BLaER1 (cell line): ENCODE measurements around the gene KLC4.
A peak's percentile ranks its signal among the peaks of the same experiment; 100 is the strongest.
"Not testable (repeated sequence)": the region's sequence is repeated elsewhere in the genome, so short reads cannot be mapped to it uniquely, and the experiment has no call there.

Experiments used
- H3K27ac ChIP-seq: shearing (Covaris generic); formaldehyde crosslinking; 2 replicates; pipeline ENCODE4 v1.8.1; 2022
- H3K27me3 ChIP-seq: shearing (Covaris generic); formaldehyde crosslinking; 2 replicates; pipeline ENCODE4 v1.8.1; 2022
- H3K36me3 ChIP-seq: shearing (Covaris generic); formaldehyde crosslinking; 2 replicates; pipeline ENCODE4 v1.8.1; 2022
- H3K4me1 ChIP-seq: shearing (Covaris generic); formaldehyde crosslinking; 2 replicates; pipeline ENCODE4 v1.8.1; 2022
- H3K4me2 ChIP-seq: shearing (Covaris generic); formaldehyde crosslinking; 2 replicates; pipeline ENCODE4 v1.8.1; 2022
- H3K4me3 ChIP-seq: shearing (Covaris generic); formaldehyde crosslinking; 2 replicates; pipeline ENCODE4 v1.8.1; 2022
- H3K9ac ChIP-seq: shearing (Covaris generic); formaldehyde crosslinking; 2 replicates; pipeline ENCODE4 v1.8.1; 2022
- H3K9me3 ChIP-seq: shearing (Covaris generic); formaldehyde crosslinking; 2 replicates; pipeline ENCODE4 v1.8.1; 2022
- H4K20me1 ChIP-seq: shearing (Covaris generic); formaldehyde crosslinking; 2 replicates; pipeline ENCODE4 v1.8.1; 2022
- Cebpa-rat ChIP-seq: shearing (Covaris generic); IDR thresholded peaks from 2 replicates; pipeline ENCODE4 v1.8.1; 2022

The KLC4 gene

DNA sequence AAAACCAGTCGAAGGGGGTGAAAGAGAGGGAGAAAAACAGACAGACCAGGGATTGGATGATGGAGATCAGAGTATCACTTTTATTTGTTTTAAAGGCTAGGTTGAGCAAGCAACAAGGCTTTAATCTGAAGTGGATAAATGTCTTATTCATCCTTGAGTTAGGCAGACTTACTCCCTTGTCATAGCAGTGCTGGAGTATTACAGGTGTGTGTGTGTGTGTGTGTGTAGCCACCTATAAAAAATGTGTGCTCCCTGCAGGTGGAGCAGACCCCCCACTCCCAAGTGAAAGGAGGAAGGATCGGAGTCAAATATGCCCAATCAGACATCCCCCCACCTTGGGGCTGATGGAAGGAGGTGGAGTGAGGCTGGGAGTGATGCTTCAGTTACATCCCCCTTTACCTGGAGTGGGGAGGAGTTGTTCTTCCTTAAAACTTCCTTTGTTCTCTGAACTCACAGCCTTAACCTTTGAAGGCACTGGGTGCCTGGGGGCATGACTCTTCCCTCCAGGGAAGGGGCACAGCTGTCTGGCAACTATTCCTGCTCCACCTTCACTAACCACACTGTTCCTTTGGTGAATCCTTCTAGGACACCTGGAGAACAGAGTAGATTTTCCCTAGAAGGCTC is 43.9 kb downstream of the KLC4 start:
- H3K4me2 ChIP-seq: no peak overlapping the region
- peaks cover 9% of the 10 kb centered on the region; the same call in 1 of the 2 replicates for H3K36me3 ChIP-seq
- H3K4me1 ChIP-seq: peaks cover 5% of the 10 kb centered on the region
- H3K4me3 ChIP-seq: no peak overlapping the region
- no peak for TF ChIP-seq Cebpa-rat
- H3K27me3 ChIP-seq: no peaks in the 10 kb centered on the region
- H4K20me1 ChIP-seq: peaks cover 57% of the 10 kb centered on the region
- H3K9me3 ChIP-seq: no peaks in the 10 kb centered on the region
- no peak overlapping the region for H3K9ac ChIP-seq
- no peak overlapping the region for H3K27ac ChIP-seq

DNA sequence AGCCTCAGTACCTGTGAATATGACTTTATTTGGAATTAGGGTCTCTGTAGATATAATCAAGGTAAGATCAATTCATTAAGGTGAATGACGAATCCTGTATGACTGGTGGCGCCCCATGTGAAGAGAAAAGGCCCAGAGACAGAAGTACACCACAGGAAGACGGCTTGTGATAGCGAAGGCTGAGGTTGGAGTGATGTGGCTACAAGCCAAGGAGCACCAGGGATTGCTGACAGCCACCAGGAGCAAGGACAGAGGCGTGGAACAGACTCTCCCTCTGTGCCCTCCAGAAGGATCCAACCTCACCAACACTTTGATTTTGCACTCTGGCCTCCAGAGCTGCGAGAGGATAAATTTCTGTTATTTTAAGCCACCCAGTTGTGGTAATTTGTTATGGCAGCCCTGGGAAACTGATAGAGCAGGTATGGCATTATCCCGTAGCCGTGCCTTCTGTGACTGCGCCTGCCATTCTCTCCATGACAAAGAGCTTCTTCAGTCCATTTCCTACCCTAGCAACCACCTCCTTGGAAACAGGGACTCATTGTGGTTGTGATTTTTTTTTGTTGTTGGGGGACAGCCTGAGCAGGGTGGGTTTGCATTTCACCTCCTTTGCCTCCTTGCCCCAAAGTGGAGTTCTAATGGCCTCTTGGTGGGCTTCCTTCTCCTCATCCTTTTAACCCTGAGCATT is 46.2 kb downstream of the KLC4 start:
- Histone ChIP-seq H3K9ac (no peak overlapping the region), H3K4me1 (no peaks in the 10 kb centered on the region), H3K4me3 (no peak overlapping the region), H3K4me2 (no peak overlapping the region), H3K36me3 (peaks cover 12% of the 10 kb centered on the region; the same call in 1 of the 2 replicates), H3K9me3 (no peaks in the 10 kb centered on the region), H3K27me3 (no peaks in the 10 kb centered on the region), H4K20me1 (peaks cover 64% of the 10 kb centered on the region), H3K27ac (no peak overlapping the region)
- no peak for TF ChIP-seq Cebpa-rat

DNA sequence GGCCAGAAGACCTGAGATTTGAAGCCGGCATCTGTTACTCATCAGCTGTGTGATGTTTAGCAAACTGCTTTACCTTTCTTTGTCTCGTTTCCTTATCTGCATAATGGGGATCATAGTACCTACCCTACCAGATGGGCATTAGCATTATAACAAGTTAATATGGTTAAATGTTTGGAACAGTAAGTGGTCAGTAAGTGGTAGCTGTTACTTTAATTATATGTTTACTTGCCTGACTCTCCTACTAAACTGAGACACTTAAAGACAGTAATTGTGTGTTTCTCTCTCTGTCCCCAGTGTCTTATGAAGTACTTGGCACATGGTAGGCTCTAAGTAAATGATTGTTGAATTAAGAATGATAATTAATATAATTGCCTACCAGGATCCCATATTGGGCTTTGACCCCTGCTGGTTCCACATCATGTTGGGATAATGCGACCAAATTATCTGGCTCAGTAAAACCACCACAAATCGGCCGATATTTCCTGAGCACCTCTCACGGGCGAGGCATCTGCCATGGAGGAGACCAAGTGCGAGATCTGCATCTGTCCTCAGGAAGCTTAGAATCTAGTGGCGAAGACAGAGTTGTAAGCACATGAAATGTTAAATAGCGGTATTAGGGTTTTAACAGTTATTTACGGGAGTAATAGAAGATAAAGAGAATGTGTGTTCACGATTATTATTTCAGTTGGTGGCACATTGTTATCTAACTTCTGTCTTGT is 48.1 kb downstream of the KLC4 start:
- H3K27ac ChIP-seq: no peak overlapping the region
- peaks cover 61% of the 10 kb centered on the region for H4K20me1 ChIP-seq
- no peak overlapping the region for H3K9ac ChIP-seq
- no peaks in the 10 kb centered on the region for H3K27me3 ChIP-seq
- H3K36me3 ChIP-seq: peaks cover 12% of the 10 kb centered on the region; the same call in 1 of the 2 replicates
- H3K9me3 ChIP-seq: no peaks in the 10 kb centered on the region
- peaks cover 2% of the 10 kb centered on the region for H3K4me1 ChIP-seq
- no peak overlapping the region for H3K4me2 ChIP-seq
- TF ChIP-seq Cebpa-rat: no peak
- H3K4me3 ChIP-seq: no peak overlapping the region

DNA sequence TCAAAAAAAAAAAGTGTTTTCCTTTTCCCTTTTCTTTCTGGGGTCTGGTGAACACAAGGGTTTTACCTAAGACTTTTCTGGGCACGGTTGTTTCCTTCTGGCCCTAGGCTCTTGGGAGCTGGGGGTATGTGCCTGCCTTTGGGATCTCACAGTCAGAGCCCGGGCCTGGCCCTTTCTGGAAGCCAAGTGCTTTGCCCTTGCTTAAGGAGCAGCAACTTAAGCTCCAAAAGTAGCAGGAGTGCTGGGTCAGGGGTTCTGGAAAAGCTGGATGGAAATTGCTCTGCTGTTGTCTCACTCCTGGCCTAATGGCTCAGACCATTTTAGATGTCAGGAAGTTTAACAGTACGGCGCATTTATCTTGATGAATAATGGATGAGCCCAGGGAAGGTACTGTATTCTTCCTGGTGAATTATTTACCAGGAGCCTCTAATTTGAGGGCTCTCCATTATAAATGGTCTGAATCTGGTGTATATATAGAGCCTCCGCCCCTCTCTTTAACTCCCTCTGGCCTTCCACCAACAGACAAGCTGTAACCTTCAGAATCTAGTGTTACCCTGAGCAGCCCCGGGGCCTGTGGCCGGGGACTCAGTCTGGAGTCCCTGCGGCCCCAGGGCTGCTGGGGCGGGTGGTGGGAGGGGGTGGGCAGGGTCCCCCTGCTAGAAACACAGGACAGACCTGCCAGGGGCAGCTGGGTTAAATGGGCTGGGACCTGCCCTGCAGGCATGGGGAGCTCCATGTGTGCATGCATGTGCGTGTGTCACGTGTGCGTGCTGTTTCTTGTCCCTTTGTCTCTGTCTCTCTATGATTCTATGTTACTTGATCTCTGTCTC is 54.2 kb downstream of the KLC4 start:
- peaks cover 15% of the 10 kb centered on the region for H4K20me1 ChIP-seq
- peak overlapping the region; percentile 84 for H3K27ac ChIP-seq
- no peaks in the 10 kb centered on the region for H3K9me3 ChIP-seq
- H3K4me3 ChIP-seq: no peak overlapping the region
- H3K27me3 ChIP-seq: no peaks in the 10 kb centered on the region
- H3K9ac ChIP-seq: peak overlapping the region; percentile 73
- TF ChIP-seq Cebpa-rat: no peak
- H3K4me1 ChIP-seq: peaks cover 44% of the 10 kb centered on the region
- peaks cover 8% of the 10 kb centered on the region; the same call in 1 of the 2 replicates for H3K36me3 ChIP-seq
- H3K4me2 ChIP-seq: peak overlapping the region; percentile 53

DNA sequence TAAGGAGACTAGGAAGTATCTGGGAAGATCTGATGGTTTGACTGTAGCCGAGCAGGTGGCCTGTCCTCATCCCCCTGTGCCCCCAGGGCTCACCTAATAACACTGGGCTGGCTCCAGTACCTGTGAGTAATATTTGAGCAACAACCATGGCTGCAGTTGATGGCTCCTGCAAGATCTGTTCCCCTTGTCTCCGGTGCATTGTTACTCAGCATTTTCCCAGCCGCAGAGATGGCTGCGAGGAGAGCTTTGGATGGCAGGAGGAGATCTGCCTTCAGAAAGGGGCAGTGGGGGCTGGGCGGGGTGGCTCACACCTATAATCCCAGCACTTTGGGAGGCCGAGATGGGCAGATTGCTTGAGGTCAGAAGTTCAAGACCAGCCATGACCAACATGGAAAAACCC is 55.9 kb downstream of the KLC4 start:
- peak overlapping the region; percentile 23; the same call in 1 of the 2 replicates for H3K27ac ChIP-seq
- H3K4me1 ChIP-seq: peaks cover 49% of the 10 kb centered on the region
- no peak for TF ChIP-seq Cebpa-rat
- peaks cover 27% of the 10 kb centered on the region for H4K20me1 ChIP-seq
- H3K9me3 ChIP-seq: no peaks in the 10 kb centered on the region
- H3K9ac ChIP-seq: no peak overlapping the region
- peak overlapping the region; percentile 69 for H3K4me2 ChIP-seq
- H3K27me3 ChIP-seq: no peaks in the 10 kb centered on the region
- H3K4me3 ChIP-seq: no peak overlapping the region
- H3K36me3 ChIP-seq: peaks cover 8% of the 10 kb centered on the region; the same call in 1 of the 2 replicates

DNA sequence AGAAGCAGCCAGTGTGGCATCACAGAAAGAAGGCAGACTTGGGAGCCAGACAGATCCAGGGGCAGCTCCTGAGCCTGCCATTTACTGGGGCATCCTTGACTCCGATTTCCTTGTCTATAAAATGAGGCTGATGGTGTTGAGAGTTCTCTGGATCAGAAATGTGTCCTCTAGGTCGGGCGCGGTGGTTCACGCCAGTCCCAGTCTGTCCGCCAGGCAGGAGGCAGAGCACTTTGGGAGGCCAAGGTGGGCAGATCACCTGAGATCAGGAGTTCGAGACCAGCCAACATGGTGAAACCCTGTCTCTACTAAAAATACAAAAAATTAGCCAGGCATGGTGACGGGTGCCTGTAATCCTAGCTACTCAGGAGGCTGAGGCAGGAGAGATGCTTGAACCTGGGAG is 58.0 kb downstream of the KLC4 start:
- H3K9ac ChIP-seq: not testable (repeated sequence)

DNA sequence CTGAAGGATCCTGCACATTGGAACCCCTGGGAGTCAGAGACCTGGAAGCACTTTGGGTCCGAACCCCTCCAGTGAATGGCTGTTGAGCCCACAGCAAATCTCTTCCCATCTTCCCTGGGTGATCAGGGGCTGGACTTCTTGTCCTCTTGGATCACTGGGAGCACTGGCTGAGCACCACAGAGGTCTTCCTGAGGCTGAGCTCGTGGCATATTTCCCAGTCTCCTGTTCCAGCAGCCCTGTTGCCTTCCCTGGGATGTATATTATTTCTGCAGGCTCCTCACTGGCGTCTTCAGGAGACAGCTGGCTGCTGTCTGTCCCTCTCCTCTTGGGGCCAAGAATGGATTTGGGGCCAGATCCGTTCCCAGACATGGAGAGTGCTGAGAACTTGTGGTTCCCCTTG is 60.1 kb downstream of the KLC4 start:
- Histone ChIP-seq H3K27ac (no peak overlapping the region), H3K36me3 (peaks cover 8% of the 10 kb centered on the region; the same call in 1 of the 2 replicates), H4K20me1 (peaks cover 58% of the 10 kb centered on the region), H3K4me2 (no peak overlapping the region), H3K9ac (no peak overlapping the region), H3K9me3 (no peaks in the 10 kb centered on the region), H3K4me3 (no peak overlapping the region), H3K27me3 (no peaks in the 10 kb centered on the region), H3K4me1 (peaks cover 46% of the 10 kb centered on the region)
- no peak for TF ChIP-seq Cebpa-rat

More for the DNA sequence above, 58.0 kb downstream of the KLC4 start:
- H3K9me3 ChIP-seq, H3K4me3 ChIP-seq, H3K36me3 ChIP-seq, H3K4me2 ChIP-seq, H3K27me3 ChIP-seq, H3K27ac ChIP-seq: not testable (repeated sequence)
- peaks cover 38% of the 10 kb centered on the region for H4K20me1 ChIP-seq
- peaks cover 61% of the 10 kb centered on the region for H3K4me1 ChIP-seq

DNA sequence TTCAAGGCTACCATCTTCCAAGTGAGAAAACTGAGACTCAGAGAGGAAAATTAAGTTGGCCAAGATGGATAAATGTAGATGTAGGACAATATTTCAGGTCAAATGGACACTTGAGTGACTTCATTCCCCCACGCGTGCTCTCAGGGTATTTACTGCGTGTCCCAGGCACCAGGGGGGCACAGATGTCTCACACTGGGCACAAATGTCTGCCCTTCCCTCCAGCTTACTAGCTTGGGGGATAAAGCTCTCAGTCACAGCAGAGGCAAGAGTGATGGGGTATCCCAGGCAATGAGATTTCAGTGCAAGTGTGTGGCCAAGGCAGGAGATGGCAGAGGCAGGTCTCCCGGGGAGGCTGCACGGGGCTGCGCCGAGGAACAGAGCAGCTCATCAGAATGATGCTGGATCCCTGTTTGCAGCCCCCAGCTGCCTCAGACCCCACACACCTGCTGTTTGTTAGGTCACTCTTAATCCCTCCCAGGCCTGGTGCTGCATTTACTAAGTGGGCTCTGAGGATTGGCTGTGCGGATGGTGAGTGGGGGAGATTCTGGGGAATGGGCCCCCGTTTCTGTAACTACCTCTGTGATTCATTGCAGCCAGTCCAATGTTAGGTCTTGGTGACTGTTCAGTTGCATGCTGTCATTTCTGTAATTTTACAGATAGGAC is 60.8 kb downstream of the KLC4 start:
- TF ChIP-seq Cebpa-rat: no peak
- Histone ChIP-seq H3K27ac (no peak overlapping the region), H3K4me1 (peaks cover 46% of the 10 kb centered on the region)

More for the DNA sequence above, 60.8 kb downstream of the KLC4 start:
- H3K36me3 ChIP-seq: peaks cover 8% of the 10 kb centered on the region; the same call in 1 of the 2 replicates
- peak overlapping the region; percentile 49 for H3K4me2 ChIP-seq
- peaks cover 66% of the 10 kb centered on the region for H4K20me1 ChIP-seq
- H3K4me3 ChIP-seq: no peak overlapping the region
- no peaks in the 10 kb centered on the region for H3K9me3 ChIP-seq
- H3K9ac ChIP-seq: no peak overlapping the region
- H3K27me3 ChIP-seq: no peaks in the 10 kb centered on the region
